Type B pancreatic cell (in vitro differentiated cells): Measurements from ENCODE around the gene MAPK14. TPM values are rescaled to one million over a fixed set of nuclear protein-coding genes. Genes with fewer than 3 reads are reported as not detected.
"Not testable (repeated sequence)": the region's sequence is repeated elsewhere in the genome, so short reads cannot be mapped to it uniquely, and the experiment has no call there.

Source experiments
- DNase-seq: peaks from one replicate; pipeline ENCODE4 v3.0.0; 2021; ENCODE audit warnings: mixed read lengths; ENCODE audit not compliant: unreplicated experiment; ENCODE audit errors: extremely low spot score
- H3K27ac Mint-ChIP-seq: 2 replicates; pipeline ENCODE4 v1.8.0; 2021; ENCODE audit warnings: mild to moderate bottlenecking, mixed read lengths
- H3K27me3 Mint-ChIP-seq: 2 replicates; pipeline ENCODE4 v1.8.0; 2021; ENCODE audit warnings: mixed read lengths
- H3K36me3 Mint-ChIP-seq: 2 replicates; pipeline ENCODE4 v1.8.0; 2021; ENCODE audit warnings: mixed read lengths
- H3K4me1 Mint-ChIP-seq: one replicate; pipeline ENCODE4 v1.8.0; 2021; ENCODE audit warnings: mixed read lengths; ENCODE audit not compliant: unreplicated experiment
- H3K4me3 Mint-ChIP-seq: 2 replicates; pipeline ENCODE4 v1.8.0; 2021; ENCODE audit warnings: mild to moderate bottlenecking, mixed read lengths
- H3K9me3 Mint-ChIP-seq: 2 replicates; pipeline ENCODE4 v1.8.0; 2021; ENCODE audit warnings: mixed read lengths
- total RNA-seq: library from RNA; stranded (reverse); gene quantifications from 2 replicates; pipeline ENCODE4 v1.2.1, GENCODE V29; 2021; ENCODE audit warnings: low replicate concordance
- TF ChIP-seq, protein P1 (sequence below): fragments of 200-600 bp; sonication (generic); conservative IDR thresholded peaks from 2 replicates; pipeline ENCODE4 v1.5.0; 2021; ENCODE audit warnings: antibody characterized with exemption, mild to moderate bottlenecking

MAPK14 gene
- total RNA-seq, 1 donor from 2014 or later, result 40.1 TPM

DNA sequence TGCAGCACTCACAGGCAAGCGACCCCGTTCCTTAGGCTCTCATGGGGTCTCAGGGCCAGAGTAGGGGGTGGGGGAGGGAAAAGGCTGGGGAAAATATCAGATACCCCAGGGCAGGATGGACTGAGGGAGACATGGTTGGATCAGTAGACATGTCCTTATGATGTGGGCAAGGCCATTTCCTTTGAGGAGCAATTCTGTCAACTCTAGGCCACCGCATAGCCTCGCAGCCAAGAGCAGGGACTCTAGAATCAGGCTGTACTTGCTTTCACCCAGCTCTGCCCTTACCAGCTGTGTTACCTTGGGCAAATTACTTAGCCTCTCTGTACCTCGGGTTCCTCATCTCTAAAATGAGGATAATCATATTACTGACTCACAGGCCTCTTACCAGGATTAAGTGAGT lies 100.5 kb downstream of the MAPK14 start:
- TF ChIP-seq, protein P1, sequence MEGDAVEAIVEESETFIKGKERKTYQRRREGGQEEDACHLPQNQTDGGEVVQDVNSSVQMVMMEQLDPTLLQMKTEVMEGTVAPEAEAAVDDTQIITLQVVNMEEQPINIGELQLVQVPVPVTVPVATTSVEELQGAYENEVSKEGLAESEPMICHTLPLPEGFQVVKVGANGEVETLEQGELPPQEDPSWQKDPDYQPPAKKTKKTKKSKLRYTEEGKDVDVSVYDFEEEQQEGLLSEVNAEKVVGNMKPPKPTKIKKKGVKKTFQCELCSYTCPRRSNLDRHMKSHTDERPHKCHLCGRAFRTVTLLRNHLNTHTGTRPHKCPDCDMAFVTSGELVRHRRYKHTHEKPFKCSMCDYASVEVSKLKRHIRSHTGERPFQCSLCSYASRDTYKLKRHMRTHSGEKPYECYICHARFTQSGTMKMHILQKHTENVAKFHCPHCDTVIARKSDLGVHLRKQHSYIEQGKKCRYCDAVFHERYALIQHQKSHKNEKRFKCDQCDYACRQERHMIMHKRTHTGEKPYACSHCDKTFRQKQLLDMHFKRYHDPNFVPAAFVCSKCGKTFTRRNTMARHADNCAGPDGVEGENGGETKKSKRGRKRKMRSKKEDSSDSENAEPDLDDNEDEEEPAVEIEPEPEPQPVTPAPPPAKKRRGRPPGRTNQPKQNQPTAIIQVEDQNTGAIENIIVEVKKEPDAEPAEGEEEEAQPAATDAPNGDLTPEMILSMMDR, result no peak
- peaks cover 12% of the 10 kb centered on the region for H3K27me3 Mint-ChIP-seq
- H3K27ac Mint-ChIP-seq, result no peak overlapping the region
- H3K4me3 Mint-ChIP-seq, result no peak overlapping the region
- H3K9me3 Mint-ChIP-seq, result no peaks in the 10 kb centered on the region
- no peaks in the 10 kb centered on the region for H3K36me3 Mint-ChIP-seq
- peaks cover 27% of the 10 kb centered on the region for H3K4me1 Mint-ChIP-seq
- no peak for DNase-seq

DNA sequence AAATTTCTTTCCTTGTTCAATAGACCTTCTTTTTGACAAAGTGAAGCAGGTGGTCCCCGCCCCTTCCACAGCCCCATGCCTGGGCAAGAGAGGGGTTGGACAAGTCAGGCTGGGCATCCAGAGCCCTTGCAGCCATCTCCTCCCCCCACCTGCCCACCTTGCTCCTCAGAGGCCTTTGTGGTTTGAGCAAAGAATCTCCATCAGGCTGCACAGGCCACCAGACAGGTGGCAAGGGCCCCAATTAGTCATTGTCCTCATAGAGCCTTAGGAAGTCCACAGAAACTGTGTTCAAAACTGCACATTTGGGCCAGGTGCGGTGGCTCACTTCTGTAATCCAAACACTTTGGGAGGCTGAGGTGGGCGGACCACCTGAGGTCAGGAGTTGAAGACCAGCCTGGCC lies 101.2 kb downstream of the MAPK14 start:
- Mint-ChIP-seq H3K36me3 (peaks cover 4% of the 10 kb centered on the region), H3K27me3 (peaks cover 12% of the 10 kb centered on the region), H3K4me1 (peaks cover 29% of the 10 kb centered on the region), H3K9me3 (no peaks in the 10 kb centered on the region), H3K27ac (no peak overlapping the region), H3K4me3 (peak overlapping the region; percentile 31)
- DNase-seq, result no peak
- TF ChIP-seq, protein P1, result no peak

DNA sequence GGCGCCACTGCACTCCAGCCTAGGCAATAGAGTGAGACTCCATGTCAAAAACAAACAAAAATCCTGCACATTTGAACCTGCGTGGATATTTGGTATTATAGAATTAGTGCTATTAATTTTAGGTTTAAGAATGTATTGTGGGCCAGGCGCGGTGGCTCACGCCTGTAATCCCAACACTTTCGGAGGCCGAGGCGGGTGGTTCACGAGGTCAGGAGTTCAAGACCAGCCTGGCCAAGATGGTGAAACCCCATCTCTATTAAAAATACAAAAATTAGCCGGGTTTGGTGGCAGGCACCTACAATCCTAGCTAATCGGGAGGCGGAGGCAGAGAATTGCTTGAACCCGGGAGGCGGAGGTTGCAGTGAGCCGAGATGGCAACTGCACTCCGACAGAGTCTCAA lies 101.7 kb downstream of the MAPK14 start:
- not testable (repeated sequence) for H3K9me3 Mint-ChIP-seq, H3K36me3 Mint-ChIP-seq, H3K27ac Mint-ChIP-seq, DNase-seq
- H3K4me1 Mint-ChIP-seq, result peaks cover 31% of the 10 kb centered on the region
- peak overlapping the region; percentile 81 for H3K4me3 Mint-ChIP-seq
- H3K27me3 Mint-ChIP-seq, result peaks cover 12% of the 10 kb centered on the region

DNA sequence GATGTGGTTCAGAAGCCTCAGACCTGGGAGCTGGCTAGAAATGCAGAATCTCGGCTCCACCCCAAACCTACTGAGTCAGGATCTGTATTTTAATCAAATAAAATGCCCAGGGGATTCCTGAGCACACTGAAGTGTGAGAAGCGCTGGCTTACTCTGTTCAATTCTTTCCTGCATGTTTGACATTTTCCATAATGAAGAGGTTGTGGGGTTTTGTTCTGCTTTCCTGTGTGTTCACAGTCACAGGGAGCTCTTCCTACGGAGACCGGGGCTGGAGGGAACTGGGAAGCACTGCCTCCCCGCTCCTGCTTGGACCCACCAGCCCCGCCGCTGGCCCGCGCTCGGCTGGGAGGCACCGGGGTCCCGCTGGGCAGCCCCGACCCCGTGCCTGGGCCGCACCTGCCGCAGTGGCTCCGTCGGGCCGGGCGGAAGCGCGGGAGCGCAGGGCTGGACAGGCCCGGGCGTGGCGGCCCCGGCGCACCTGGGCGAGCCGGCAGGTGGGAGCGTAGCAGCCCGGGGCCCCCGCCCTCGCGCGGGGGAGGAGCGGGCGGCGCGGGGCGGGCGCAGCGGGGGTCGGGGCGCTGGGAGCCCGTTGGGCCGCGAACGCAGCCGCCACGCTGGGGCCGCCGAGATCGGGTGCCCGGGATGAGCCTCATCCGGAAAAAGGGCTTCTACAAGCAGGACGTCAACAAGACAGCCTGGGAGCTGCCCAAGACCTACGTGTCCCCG lies 102.5 kb downstream of the MAPK14 start, which contains the start of gene MAPK13:
Gene MAPK13, plus strand, starts transcription at position 573 of the 726 bp plus-strand sequence. Its CDS starts 70 bp downstream, at position 643.
- H3K4me3 Mint-ChIP-seq, result peak within 1 kb of the TSS; percentile 83
- peaks cover 5% of the 10 kb centered on the region for H3K36me3 Mint-ChIP-seq
- H3K27ac Mint-ChIP-seq, result peak within 1 kb of the TSS; percentile 81
- no peaks in the 10 kb centered on the region for H3K9me3 Mint-ChIP-seq
- H3K4me1 Mint-ChIP-seq, result peaks cover 31% of the 10 kb centered on the region
- no peak for DNase-seq
- peaks cover 12% of the 10 kb centered on the region for H3K27me3 Mint-ChIP-seq
- TF ChIP-seq, protein P1, result no peak

DNA sequence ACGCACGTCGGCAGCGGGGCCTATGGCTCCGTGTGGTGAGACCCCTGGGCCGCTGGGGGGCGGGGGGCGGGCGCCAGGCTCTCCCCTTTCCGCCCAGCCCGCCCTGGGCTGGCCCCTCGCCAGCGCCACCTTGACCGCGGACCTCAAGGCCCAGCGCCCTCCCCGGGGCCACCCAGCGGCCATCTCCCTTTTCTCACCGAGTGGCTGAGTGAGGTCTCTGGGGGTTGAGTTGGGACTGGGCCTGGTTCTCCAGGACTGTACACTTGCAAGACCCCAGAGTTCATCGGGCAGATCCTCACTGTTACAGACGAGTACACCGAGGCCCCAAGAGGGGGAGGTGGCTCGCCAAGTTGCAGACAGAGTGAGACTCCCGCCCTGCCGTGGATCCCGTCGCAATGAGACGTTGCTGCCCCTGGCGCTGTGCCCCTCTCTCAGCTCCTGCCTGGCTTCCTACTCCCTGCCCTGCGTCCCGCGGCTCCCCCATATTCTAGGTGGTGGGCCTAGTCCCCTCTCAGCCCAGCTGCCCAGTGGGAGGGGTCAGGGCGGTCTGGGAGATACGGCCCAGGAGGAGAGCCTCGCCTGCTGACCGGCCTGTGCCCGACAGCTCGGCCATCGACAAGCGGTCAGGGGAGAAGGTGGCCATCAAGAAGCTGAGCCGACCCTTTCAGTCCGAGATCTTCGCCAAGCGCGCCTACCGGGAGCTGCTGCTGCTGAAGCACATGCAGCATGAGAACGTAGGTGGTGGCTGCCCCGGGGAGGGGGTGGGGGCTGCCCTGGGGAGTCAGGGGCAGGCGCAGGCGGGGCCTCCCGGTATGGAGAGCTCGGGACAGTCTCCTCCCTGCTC lies 103.3 kb downstream of the MAPK14 start:
- Mint-ChIP-seq H3K27me3 (peaks cover 12% of the 10 kb centered on the region), H3K4me1 (peaks cover 31% of the 10 kb centered on the region), H3K27ac (peak overlapping the region; percentile 81), H3K9me3 (no peaks in the 10 kb centered on the region), H3K36me3 (peaks cover 5% of the 10 kb centered on the region), H3K4me3 (peak overlapping the region; percentile 83)
- TF ChIP-seq, protein P1, result peak; percentile 53
- DNase-seq, result no peak
